Fibroblast of the aortic adventitia (primary cell): ENCODE data around the gene SMR3A. TPM values are rescaled to one million over a fixed set of nuclear protein-coding genes. Genes with fewer than 3 reads are reported as not detected.

Experiments
- DNase-seq: peaks from one replicate; pipeline ENCODE4 v3.0.0-alpha.2; 2010; ENCODE audit warnings: low read depth
- H3K4me3 ChIP-seq: 2 replicates; pipeline ENCODE4 v1.5.1; 2011; ENCODE audit warnings: low read depth, mild to moderate bottlenecking, control low read depth, low read length, moderate library complexity
- total RNA-seq: library from RNA; depleted of rRNA; stranded (reverse); fragments of >200 nt; gene quantifications from 2 replicates; pipeline ENCODE4 v1.2.3, GENCODE V29; 2012; ENCODE audit warnings: low replicate concordance
- TF ChIP-seq, protein P1 (sequence below): IDR thresholded peaks from 2 replicates; pipeline ENCODE4 v1.5.1; 2011; ENCODE audit warnings: mild to moderate bottlenecking, low read length, control low read depth, inconsistent platforms; ENCODE audit not compliant: insufficient read depth

SMR3A gene
- total RNA-seq, 1 donor = not detected

GRCh38 chr4:70356185-70356584, 4.4 kb upstream of the SMR3A start:
- no peak for DNase-seq
- no peak overlapping the region for H3K4me3 ChIP-seq
- TF ChIP-seq, protein P1, sequence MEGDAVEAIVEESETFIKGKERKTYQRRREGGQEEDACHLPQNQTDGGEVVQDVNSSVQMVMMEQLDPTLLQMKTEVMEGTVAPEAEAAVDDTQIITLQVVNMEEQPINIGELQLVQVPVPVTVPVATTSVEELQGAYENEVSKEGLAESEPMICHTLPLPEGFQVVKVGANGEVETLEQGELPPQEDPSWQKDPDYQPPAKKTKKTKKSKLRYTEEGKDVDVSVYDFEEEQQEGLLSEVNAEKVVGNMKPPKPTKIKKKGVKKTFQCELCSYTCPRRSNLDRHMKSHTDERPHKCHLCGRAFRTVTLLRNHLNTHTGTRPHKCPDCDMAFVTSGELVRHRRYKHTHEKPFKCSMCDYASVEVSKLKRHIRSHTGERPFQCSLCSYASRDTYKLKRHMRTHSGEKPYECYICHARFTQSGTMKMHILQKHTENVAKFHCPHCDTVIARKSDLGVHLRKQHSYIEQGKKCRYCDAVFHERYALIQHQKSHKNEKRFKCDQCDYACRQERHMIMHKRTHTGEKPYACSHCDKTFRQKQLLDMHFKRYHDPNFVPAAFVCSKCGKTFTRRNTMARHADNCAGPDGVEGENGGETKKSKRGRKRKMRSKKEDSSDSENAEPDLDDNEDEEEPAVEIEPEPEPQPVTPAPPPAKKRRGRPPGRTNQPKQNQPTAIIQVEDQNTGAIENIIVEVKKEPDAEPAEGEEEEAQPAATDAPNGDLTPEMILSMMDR = no peak

- DNase-seq = no peak
- H3K4me3 ChIP-seq = no peak overlapping the region
- TF ChIP-seq, protein P1 = no peak
Observed at GRCh38 chr4:70359115-70359661, 1.4 kb upstream of the SMR3A start.

- TF ChIP-seq, protein P1 = no peak
- DNase-seq = no peak
- H3K4me3 ChIP-seq = no peak overlapping the region
Observed at GRCh38 chr4:70364002-70364401, 3.4 kb downstream of the SMR3A start.

DNA sequence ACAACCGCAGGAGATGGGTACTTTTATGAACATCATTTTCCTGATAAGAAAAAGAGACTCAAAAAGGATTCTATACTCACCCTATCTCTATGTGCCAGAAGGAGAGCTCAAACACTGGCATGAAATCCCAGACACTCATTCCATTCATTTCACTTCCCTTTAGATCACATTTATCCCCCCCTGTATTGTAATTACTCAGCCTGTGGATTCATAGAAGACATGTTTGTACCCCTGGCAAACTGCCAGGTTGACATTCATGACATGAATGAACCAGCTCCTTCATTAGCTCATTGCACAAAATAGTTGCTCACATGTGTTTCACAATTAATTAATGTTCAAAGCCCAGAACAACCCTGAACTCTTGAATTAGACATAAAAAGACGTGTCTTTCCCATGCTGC, 4.9 kb downstream of the SMR3A start:
- H3K4me3 ChIP-seq = no peak overlapping the region
- no peak for DNase-seq
- TF ChIP-seq, protein P1 = no peak

DNA sequence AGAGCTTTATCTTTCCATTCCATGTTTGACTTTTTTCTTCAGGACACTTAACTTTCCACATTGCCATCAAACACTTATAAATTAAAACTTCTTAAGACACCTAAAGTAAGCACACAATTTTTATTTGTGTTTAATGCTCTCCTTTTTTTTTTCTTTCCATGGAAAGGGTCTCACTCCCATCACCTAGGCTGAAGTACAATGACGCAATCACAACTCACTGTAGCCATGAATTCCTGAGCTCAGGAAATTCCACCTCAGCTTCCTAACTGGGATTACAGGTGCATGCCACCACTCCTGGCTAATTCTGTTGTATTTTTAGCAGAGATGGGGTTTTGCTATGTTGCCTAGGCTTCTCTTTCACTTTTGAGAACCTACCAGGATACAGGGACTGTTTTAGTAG, 7.3 kb downstream of the SMR3A start:
- no peak for DNase-seq
- H3K4me3 ChIP-seq = no peak overlapping the region
- TF ChIP-seq, protein P1 = no peak

- TF ChIP-seq, protein P1 = no peak
- no peak for DNase-seq
- H3K4me3 ChIP-seq = no peak overlapping the region
Observed at GRCh38 chr4:70371987-70372386, 11.4 kb downstream of the SMR3A start.

- H3K4me3 ChIP-seq = no peak overlapping the region
- no peak for DNase-seq
- TF ChIP-seq, protein P1 = no peak
Observed at GRCh38 chr4:70372760-70373159, 12.2 kb downstream of the SMR3A start.
